Epithelial cell of prostate (primary cell): ENCODE results near the gene ANKRD11.

Experiments
- DNase-seq: peaks from one replicate; pipeline ENCODE4 v3.0.0-alpha.2; 2011; ENCODE audit warnings: low read depth, low spot score
- H3K27ac ChIP-seq: fragments of 450-650 bp; 2 replicates; pipeline ENCODE4 v1.5.1; 2017; ENCODE audit warnings: mild to moderate bottlenecking

The ANKRD11 gene

GRCh38 chr16:89294486-89294885 lies 195.9 kb downstream of the ANKRD11 start:
- no peak for DNase-seq
- no peak overlapping the region for H3K27ac ChIP-seq

GRCh38 chr16:89293276-89294143 lies 196.9 kb downstream of the ANKRD11 start:
- H3K27ac ChIP-seq: no peak overlapping the region
- no peak for DNase-seq

GRCh38 chr16:89292443-89293078 lies 197.8 kb downstream of the ANKRD11 start:
- H3K27ac ChIP-seq: no peak overlapping the region

GRCh38 chr16:89291776-89292175 lies 198.6 kb downstream of the ANKRD11 start:
- H3K27ac ChIP-seq: no peak overlapping the region
- DNase-seq: no peak

More at GRCh38 chr16:89292443-89293078, 197.8 kb downstream of the ANKRD11 start:
- no peak for DNase-seq

- no peak for DNase-seq
These were observed 199.0 kb downstream of the ANKRD11 start for GRCh38 chr16:89291363-89291762.

GRCh38 chr16:89290887-89291286 lies 199.5 kb downstream of the ANKRD11 start:
- no peak for DNase-seq
- H3K27ac ChIP-seq: no peak overlapping the region

More at GRCh38 chr16:89291363-89291762, 199.0 kb downstream of the ANKRD11 start:
- no peak overlapping the region for H3K27ac ChIP-seq

GRCh38 chr16:89290472-89290871 lies 199.9 kb downstream of the ANKRD11 start:
- H3K27ac ChIP-seq: no peak overlapping the region
- no peak for DNase-seq

- H3K27ac ChIP-seq: no peak overlapping the region
- no peak for DNase-seq
These were observed 200.6 kb downstream of the ANKRD11 start for GRCh38 chr16:89289428-89290395.

GRCh38 chr16:89288966-89289365 lies 201.4 kb downstream of the ANKRD11 start:
- no peak overlapping the region for H3K27ac ChIP-seq
- no peak for DNase-seq

- DNase-seq: no peak
These were observed 201.8 kb downstream of the ANKRD11 start for GRCh38 chr16:89288577-89288844.

GRCh38 chr16:89287777-89288576 lies 202.4 kb downstream of the ANKRD11 start:
- no peak overlapping the region for H3K27ac ChIP-seq
- DNase-seq: no peak

More at GRCh38 chr16:89288577-89288844, 201.8 kb downstream of the ANKRD11 start:
- H3K27ac ChIP-seq: no peak overlapping the region

GRCh38 chr16:89286096-89286495 lies 204.3 kb downstream of the ANKRD11 start:
- no peak for DNase-seq
- no peak overlapping the region for H3K27ac ChIP-seq

- H3K27ac ChIP-seq: no peak overlapping the region
- DNase-seq: no peak
These were observed 205.0 kb downstream of the ANKRD11 start for GRCh38 chr16:89285381-89285780.

GRCh38 chr16:89283449-89283848 lies 206.9 kb downstream of the ANKRD11 start:
- no peak overlapping the region for H3K27ac ChIP-seq
- DNase-seq: no peak

- no peak for DNase-seq
- no peak overlapping the region for H3K27ac ChIP-seq
These were observed 207.8 kb downstream of the ANKRD11 start for GRCh38 chr16:89282523-89282922.

- no peak overlapping the region for H3K27ac ChIP-seq
- DNase-seq: no peak
These were observed 208.5 kb downstream of the ANKRD11 start for GRCh38 chr16:89281829-89282228.

- H3K27ac ChIP-seq: no peak overlapping the region
- DNase-seq: no peak
These were observed 209.2 kb downstream of the ANKRD11 start for GRCh38 chr16:89281189-89281577.

- no peak overlapping the region for H3K27ac ChIP-seq
- no peak for DNase-seq
These were observed 209.7 kb downstream of the ANKRD11 start for GRCh38 chr16:89280546-89281188.
